Smooth muscle cell (in vitro differentiated cells): ENCODE data around the gene ZNF292. TPM values are rescaled to one million over a fixed set of nuclear protein-coding genes. Genes with fewer than 3 reads are reported as not detected.
"Not testable (repeated sequence)": the region's sequence is repeated elsewhere in the genome, so short reads cannot be mapped to it uniquely, and the experiment has no call there.

Experiments used
- DNase-seq: peaks from one replicate; lab custom pipeline; 2025; ENCODE audit not compliant: unreplicated experiment; lab: John Stamatoyannopoulos, UW
- H2AFZ ChIP-seq: fragments of 200-600 bp; sonication (generic); 2 replicates; pipeline ENCODE4 v1.6.0; 2016; ENCODE audit warnings: antibody characterized with exemption, low read depth, mild to moderate bottlenecking
- H3F3A ChIP-seq: fragments of 200-600 bp; sonication (generic); 2 replicates; pipeline ENCODE4 v1.6.0; 2017; ENCODE audit warnings: antibody characterized with exemption, low read depth
- H3K27ac ChIP-seq: fragments of 200-600 bp; sonication (generic); 2 replicates; pipeline ENCODE4 v1.5.1; 2016; ENCODE audit warnings: low read depth, mild to moderate bottlenecking
- H3K27me3 ChIP-seq: fragments of 200-600 bp; sonication (generic); 2 replicates; pipeline ENCODE4 v1.6.1; 2016; ENCODE audit warnings: low read depth, mild to moderate bottlenecking
- H3K36me3 ChIP-seq: fragments of 200-600 bp; sonication (generic); 2 replicates; pipeline ENCODE4 v1.5.1; 2016; ENCODE audit warnings: low read depth
- H3K4me1 ChIP-seq: fragments of 200-600 bp; sonication (generic); 2 replicates; pipeline ENCODE4 v1.5.1; 2016; ENCODE audit warnings: low read depth
- H3K4me2 ChIP-seq: fragments of 200-600 bp; sonication (generic); 2 replicates; pipeline ENCODE4 v1.6.0; 2016; ENCODE audit warnings: mild to moderate bottlenecking
- H3K4me3 ChIP-seq: fragments of 200-600 bp; sonication (generic); 2 replicates; pipeline ENCODE4 v1.5.1; 2016; ENCODE audit warnings: mild to moderate bottlenecking
- H3K79me2 ChIP-seq: fragments of 200-600 bp; sonication (generic); 2 replicates; pipeline ENCODE4 v1.6.0; 2016; ENCODE audit warnings: low read depth, mild to moderate bottlenecking
- H3K9ac ChIP-seq: fragments of 200-600 bp; sonication (generic); 2 replicates; pipeline ENCODE4 v1.6.0; 2016; ENCODE audit warnings: low read depth
- H3K9me3 ChIP-seq: fragments of 200-600 bp; sonication (generic); replicated peaks from 2 replicates; pipeline ENCODE4 v1.5.1; 2016; ENCODE audit warnings: low read depth
- H4K20me1 ChIP-seq: fragments of 200-600 bp; sonication (generic); 2 replicates; pipeline ENCODE4 v1.6.0; 2016; ENCODE audit warnings: low read depth
- CTCF ChIP-seq: fragments of 200-600 bp; sonication (generic); IDR thresholded peaks from 2 replicates; pipeline ENCODE4 v1.5.1; 2017; ENCODE audit warnings: borderline replicate concordance, mild to moderate bottlenecking, antibody characterized with exemption; ENCODE audit not compliant: insufficient read depth, poor library complexity, severe bottlenecking
- WGBS: methylation state at CpG from one replicate; pipeline ENCODE4 v1.1.7; 2016; ENCODE audit warnings: low lambda C conversion rate; 5-methylcytosine and 5-hydroxymethylcytosine counted together
- polyA plus RNA-seq: library from polyadenylated mRNA; unstranded; fragments of >200 nt; fragmentation: Nextera tagmentation; extraction: Ambion mirVana; gene quantifications from 2 replicates; pipeline ENCODE4 v1.2.1, GENCODE V29; 2016
- total RNA-seq: library from RNA; depleted of rRNA; stranded (reverse); fragments of >200 nt; gene quantifications from 2 replicates; pipeline ENCODE4 v1.2.3, GENCODE V29; 2014

ZNF292 gene
- total and polyA plus RNA-seq, 2 experiments from 2014 or later: 29.4 to 50.3 TPM

- Histone ChIP-seq H3K4me2 (no peak overlapping the region), H3F3A (no peaks in the 10 kb centered on the region), H3K36me3 (no peaks in the 10 kb centered on the region), H2AFZ (no peak overlapping the region), H3K4me1 (no peaks in the 10 kb centered on the region), H3K4me3 (no peak overlapping the region), H3K9me3 (no peaks in the 10 kb centered on the region), H3K9ac (no peak overlapping the region), H4K20me1 (no peaks in the 10 kb centered on the region), H3K27me3 (no peaks in the 10 kb centered on the region), H3K79me2 (no peaks in the 10 kb centered on the region), H3K27ac (no peak overlapping the region)
- whole genome bisulfite sequencing: 77% methylated on average over 1 of the region's 1 CpG
- peak; percentile 43 for TF ChIP-seq CTCF
- no peak for DNase-seq
These were observed 16.1 kb upstream of the ZNF292 start for GRCh38 chr6:87139236-87139635.

GRCh38 chr6:87139927-87140326 is 15.4 kb upstream of the ZNF292 start:
- WGBS: 97% methylated on average over 8 of the region's 8 CpGs
- not testable (repeated sequence) for H3K9me3 ChIP-seq, H3K27ac ChIP-seq, H3K36me3 ChIP-seq, H3K27me3 ChIP-seq, H3K4me1 ChIP-seq, H3K79me2 ChIP-seq, H3K4me3 ChIP-seq, DNase-seq, H4K20me1 ChIP-seq, H3K4me2 ChIP-seq, H2AFZ ChIP-seq, H3K9ac ChIP-seq, H3F3A ChIP-seq

GRCh38 chr6:87146363-87146762 is 9.0 kb upstream of the ZNF292 start:
- no peaks in the 10 kb centered on the region for H3K36me3 ChIP-seq
- H3K4me2 ChIP-seq: no peak overlapping the region
- H3F3A ChIP-seq: peaks cover 3% of the 10 kb centered on the region
- H3K27ac ChIP-seq: no peak overlapping the region
- WGBS: 80% methylated on average over 3 of the region's 3 CpGs
- TF ChIP-seq CTCF: no peak
- no peak for DNase-seq
- no peaks in the 10 kb centered on the region for H4K20me1 ChIP-seq
- H3K27me3 ChIP-seq: no peaks in the 10 kb centered on the region
- H3K9ac ChIP-seq: no peak overlapping the region
- H3K9me3 ChIP-seq: no peaks in the 10 kb centered on the region
- H2AFZ ChIP-seq: no peak overlapping the region
- peaks cover 3% of the 10 kb centered on the region for H3K4me1 ChIP-seq
- no peak overlapping the region for H3K4me3 ChIP-seq
- H3K79me2 ChIP-seq: no peaks in the 10 kb centered on the region

- no peaks in the 10 kb centered on the region for H3K27me3 ChIP-seq
- no peaks in the 10 kb centered on the region for H3K36me3 ChIP-seq
- H3K4me1 ChIP-seq: peaks cover 32% of the 10 kb centered on the region
- H2AFZ ChIP-seq: no peak overlapping the region
- H3K27ac ChIP-seq: no peak overlapping the region
- no peak for TF ChIP-seq CTCF
- no peaks in the 10 kb centered on the region for H4K20me1 ChIP-seq
- H3K4me3 ChIP-seq: no peak overlapping the region
- no peak for DNase-seq
- H3K9me3 ChIP-seq: no peaks in the 10 kb centered on the region
- peaks cover 6% of the 10 kb centered on the region for H3F3A ChIP-seq
- no peak overlapping the region for H3K4me2 ChIP-seq
- peaks cover 21% of the 10 kb centered on the region for H3K79me2 ChIP-seq
- no peak overlapping the region for H3K9ac ChIP-seq
These were observed 5.0 kb upstream of the ZNF292 start for GRCh38 chr6:87150406-87150805.
